Measurements from ENCODE around the gene SULF2. TPM values are rescaled to one million over a fixed set of nuclear protein-coding genes. Genes with fewer than 3 reads are reported as not detected.
A peak's percentile ranks its signal among the peaks of the same experiment; 100 is the strongest.

SULF2 gene
- total RNA-seq, 1 donor from 2014 or later: 52.8 TPM

DNA sequence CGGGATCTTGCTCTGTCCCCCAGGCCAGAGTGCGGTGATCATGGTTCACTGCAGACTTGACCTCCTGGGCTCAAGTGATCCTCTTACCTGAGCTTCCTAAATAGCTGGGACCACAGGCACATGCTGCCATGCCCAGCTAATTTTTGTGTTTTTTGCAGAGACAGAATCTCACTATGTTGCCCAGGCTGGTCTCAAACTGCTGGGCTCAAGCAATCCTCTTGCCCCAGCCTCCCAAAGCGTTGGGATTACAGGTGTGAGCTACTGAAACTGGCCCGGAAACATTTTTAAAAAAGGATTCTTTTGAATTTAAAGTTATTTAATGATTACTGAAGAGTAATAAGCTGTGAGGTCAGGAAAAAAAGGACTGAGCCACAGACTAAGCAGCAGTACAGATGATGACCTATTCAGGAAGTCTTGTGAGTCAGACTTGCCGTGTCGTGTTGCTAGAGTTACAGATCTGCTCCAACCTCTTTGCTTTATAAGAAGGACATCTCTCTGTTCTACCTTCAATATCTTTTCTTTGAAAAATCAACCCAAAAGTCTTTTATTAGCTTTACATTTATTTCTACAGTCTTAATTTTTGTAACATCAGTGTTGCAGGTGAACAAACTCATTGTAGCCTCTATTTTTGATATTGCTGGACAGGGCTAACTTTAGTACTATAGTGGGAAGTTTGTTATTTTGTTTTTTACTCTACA, 174.9 kb downstream of the SULF2 start:
- H3K27ac ChIP-seq: peak overlapping the region; percentile 7
- no peak overlapping the region for H3K4me3 ChIP-seq
- no peaks in the 10 kb centered on the region for H3K36me3 ChIP-seq
- peaks cover 26% of the 10 kb centered on the region for H3K4me1 ChIP-seq
- TF ChIP-seq, protein P1, sequence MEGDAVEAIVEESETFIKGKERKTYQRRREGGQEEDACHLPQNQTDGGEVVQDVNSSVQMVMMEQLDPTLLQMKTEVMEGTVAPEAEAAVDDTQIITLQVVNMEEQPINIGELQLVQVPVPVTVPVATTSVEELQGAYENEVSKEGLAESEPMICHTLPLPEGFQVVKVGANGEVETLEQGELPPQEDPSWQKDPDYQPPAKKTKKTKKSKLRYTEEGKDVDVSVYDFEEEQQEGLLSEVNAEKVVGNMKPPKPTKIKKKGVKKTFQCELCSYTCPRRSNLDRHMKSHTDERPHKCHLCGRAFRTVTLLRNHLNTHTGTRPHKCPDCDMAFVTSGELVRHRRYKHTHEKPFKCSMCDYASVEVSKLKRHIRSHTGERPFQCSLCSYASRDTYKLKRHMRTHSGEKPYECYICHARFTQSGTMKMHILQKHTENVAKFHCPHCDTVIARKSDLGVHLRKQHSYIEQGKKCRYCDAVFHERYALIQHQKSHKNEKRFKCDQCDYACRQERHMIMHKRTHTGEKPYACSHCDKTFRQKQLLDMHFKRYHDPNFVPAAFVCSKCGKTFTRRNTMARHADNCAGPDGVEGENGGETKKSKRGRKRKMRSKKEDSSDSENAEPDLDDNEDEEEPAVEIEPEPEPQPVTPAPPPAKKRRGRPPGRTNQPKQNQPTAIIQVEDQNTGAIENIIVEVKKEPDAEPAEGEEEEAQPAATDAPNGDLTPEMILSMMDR (IDR thresholded peaks at IDR 0.05): no peak
- H3K9me3 ChIP-seq: no peaks in the 10 kb centered on the region
- intact Hi-C loops (cut with DNase I): no loop called here
- ATAC-seq: peak; percentile 66
- no peak for DNase-seq
- H3K27me3 ChIP-seq: no peaks in the 10 kb centered on the region

DNA sequence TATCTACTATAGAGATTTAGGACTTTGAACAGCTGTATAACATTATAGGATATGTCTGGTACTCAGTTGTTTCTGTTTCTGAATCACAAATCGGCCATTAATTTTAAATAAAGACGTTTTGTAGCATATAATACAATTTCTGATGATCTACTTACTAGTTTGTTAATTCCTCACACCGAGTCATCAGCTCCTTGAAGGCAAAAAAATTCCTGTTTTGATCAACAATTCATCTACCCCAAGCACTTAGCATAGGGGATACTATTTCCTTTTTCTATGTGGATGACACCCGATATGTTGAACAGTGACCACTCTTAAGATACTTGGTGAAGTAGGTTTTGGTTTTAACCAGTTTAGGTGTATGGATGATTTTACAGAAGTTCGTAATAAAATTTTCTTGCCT, 176.3 kb downstream of the SULF2 start:
- DNase-seq: no peak

More for the DNA sequence above, 176.3 kb downstream of the SULF2 start:
- no peak overlapping the region for H3K4me3 ChIP-seq
- no peak overlapping the region for H3K27ac ChIP-seq
- intact Hi-C loops (cut with DNase I): no loop called here
- no peaks in the 10 kb centered on the region for H3K27me3 ChIP-seq
- ATAC-seq: no peak
- TF ChIP-seq, protein P1 (IDR thresholded peaks at IDR 0.05): no peak
- no peaks in the 10 kb centered on the region for H3K9me3 ChIP-seq
- no peaks in the 10 kb centered on the region for H3K36me3 ChIP-seq
- peaks cover 26% of the 10 kb centered on the region for H3K4me1 ChIP-seq
